NCI-H2107 treated with DMSO at 0.1 percent for 48 hours (cell line): ENCODE measurements around the gene CDH23.

Experiments used
- DNase-seq: peaks from one replicate; lab custom pipeline; 2025; ENCODE audit not compliant: unreplicated experiment; lab: John Stamatoyannopoulos, UW

Gene CDH23

DNA sequence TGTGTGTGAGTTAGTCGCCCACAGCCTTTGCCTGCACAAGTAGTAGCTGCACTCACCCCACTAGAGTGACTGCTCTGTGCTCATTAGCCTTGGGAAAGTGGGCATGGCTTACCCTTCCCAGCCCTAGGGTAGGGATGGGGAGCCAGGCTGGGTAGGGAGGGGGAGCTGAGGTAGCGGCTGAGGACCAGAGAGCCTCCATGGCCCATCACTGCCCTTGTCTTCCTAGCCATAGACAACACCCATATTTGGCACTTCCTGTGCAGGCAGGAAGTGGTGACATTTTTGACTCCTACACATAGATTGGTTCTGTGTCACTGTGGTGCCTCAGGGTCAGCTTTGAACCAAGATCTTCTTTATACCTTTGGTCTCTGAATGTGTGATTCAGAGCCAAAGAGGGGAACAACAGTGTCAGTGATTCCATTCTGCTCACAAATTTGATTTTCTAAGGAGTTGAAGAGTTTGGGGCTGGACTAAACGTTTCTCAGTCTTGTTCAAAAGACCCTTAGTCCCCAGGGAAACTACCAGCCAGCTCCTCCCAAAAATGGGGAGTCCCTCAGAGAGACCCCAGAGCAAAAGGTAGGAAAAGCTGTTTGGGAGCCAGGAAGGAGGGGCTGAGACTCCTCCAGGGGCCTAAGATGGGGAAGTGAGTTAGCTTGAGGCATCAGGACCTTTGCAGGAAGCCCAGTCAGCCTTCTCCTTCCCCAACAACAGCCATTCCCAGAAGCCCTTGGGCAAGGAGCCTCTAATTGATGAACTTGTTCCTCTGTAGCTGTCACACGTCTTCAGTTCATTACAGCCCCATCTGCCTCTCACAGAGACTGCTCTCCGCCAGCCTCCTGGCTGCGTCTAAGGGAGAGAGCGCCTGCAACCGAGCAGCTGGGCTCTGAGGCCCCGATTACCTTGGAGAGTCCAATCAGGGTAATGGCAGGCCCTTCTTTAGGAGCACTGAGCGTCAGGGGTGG, 135.0 kb downstream of the CDH23 start:
- no peak for DNase-seq

DNA sequence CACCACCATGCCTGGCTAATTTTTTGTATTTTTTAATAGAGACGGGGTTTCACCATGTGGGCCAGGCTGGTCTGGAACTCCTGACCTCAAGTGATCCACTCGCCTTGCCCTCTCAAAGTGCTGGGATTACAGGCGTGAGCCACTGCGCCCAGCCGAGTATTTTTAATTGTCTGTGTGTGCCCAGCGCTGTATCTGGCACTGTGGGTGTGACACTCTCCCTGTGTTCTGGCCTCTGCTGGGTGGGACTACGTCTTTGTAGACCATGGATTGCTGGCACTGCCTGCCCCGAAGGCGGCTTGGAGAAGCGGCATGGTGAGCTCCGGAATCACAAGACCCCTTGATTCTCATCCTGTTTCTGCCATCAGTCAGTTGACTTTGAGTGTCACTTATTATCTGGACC, 136.2 kb downstream of the CDH23 start:
- DNase-seq, result no peak

DNA sequence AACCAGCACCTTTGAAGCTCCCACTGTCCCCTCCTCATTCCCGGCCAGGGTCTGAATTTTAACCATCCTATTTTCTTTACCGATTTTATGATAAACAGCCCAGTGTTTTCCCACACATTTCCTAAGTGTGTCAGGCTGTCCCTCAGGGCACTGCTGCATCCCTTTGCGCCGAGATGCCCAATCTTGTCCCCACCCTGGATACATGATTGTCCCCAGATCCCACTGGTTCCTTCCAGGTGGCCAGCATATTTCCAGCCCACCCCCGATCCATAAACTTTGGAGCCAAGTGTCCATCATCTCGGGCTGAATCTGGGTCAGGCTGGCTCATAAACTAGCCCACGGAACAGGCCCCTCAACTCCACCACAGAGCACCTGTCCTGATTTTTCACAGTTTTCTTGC, 137.2 kb downstream of the CDH23 start:
- DNase-seq, result no peak

DNA sequence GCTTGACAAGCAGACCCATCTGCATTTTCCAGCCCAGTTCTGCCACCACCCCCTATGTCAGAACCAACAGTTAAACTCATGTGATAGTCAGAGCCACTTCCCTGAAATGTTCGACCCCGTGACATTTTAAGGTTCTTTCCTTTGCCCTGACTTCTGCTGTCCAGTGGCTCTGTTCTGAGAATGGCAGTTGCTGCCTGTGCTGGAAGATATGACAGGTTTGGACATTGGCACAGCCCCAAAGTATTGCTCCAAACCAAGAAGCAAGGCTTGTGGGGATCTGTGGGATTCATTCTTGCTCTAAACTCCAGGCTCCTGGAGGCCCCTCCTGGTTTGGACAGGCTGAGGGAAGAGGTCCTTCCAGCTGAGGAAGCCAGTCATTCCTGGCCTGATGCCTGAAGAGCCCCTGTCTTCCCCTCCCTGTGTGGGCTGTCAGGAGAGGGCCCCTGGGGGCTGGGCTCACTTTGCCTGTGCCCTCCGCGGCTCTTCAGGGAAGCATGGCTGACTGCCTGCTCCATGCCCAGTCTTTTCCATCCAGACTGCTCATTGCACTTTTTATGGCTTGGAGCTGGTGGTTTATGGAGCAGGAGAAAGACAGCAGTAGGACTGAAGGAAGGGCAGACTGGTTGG, 138.0 kb downstream of the CDH23 start:
- DNase-seq, result no peak

DNA sequence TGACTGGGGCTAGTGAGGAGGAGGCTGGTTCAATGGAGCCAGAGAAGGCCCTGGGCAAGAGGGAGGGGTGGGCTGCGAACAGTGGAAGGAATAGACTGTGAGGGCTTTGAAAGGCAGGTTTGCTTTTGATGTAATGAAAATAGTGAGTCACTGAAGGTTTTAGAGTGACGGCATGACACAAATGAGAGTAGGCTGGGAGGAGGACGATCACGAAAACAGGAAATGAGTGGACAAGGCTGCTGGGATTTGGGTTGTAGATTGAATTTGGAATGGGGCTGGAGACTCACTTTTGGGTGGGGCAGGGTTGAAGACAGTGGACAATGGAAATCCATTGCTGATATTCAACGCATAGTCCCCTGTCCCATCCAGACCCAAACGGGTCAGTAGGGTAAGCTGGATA, 139.6 kb downstream of the CDH23 start:
- DNase-seq, result no peak

DNA sequence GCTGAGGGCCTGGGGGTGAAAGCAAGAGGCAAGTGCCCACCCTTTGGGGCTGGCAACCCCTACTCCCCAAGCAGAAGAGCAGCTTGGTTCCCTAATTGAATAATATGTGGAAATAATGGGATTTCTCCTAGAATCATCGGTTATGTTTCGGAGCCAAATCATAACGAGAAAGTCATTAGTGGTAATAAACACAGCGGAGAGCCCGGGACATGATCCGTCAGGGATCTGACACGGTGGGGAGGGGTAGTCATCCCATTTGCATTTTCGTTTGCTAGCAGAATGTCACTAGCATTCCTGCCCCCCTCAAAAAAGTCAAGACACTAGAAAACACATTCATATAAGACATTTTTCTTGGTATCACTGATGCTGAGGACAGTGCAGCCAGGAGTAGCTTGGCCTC, 140.4 kb downstream of the CDH23 start:
- DNase-seq, result no peak

DNA sequence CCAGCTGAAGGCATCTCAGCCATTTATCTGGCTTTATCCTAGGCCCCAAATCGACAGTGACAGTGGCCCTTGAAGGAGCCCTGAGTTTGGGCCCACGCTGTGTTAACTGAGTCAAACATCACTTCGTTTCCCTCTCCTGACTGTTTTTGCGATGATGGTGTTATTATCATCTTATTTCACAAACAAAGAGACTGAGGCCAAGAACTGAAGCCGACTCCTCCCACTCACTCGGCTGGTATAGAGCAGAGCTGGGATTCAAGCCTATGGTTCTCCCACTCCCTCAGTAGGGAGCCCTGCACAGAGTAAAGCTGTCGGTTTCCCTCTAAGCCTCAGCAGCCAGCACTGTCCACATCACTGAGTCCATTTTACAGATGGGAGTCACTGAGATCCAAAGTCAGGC, 141.0 kb downstream of the CDH23 start:
- DNase-seq, result no peak

DNA sequence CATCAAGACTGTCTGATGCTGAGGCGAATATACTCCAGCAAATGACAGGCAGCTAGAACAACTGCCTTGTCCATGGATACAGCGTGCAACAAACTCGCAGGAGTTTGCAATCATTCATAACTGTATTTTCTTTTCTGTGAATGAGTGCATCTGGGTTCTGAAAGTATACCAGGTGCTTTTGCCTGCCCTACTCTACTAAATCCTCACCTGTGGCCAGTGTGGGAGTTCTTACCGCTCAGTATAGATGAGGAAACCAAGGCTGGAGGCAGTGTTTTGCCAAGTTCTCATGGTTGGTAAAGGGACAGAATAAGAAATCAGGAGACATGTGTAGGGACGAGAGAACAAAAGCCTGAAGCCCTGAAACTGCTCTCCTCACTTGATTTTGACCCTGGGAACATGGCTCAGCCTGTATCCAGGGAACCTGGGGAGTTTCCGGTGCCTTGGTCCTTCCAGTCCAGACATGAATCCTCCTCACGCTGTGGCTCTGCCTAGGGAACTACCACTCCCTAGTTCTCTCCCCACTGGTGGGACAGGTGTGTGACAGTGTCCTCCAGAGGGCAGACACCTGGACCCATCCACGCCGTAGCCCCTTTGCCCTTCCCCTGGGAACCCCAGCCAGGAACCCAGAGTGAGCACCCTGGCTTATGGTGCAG, 142.0 kb downstream of the CDH23 start:
- no peak for DNase-seq

DNA sequence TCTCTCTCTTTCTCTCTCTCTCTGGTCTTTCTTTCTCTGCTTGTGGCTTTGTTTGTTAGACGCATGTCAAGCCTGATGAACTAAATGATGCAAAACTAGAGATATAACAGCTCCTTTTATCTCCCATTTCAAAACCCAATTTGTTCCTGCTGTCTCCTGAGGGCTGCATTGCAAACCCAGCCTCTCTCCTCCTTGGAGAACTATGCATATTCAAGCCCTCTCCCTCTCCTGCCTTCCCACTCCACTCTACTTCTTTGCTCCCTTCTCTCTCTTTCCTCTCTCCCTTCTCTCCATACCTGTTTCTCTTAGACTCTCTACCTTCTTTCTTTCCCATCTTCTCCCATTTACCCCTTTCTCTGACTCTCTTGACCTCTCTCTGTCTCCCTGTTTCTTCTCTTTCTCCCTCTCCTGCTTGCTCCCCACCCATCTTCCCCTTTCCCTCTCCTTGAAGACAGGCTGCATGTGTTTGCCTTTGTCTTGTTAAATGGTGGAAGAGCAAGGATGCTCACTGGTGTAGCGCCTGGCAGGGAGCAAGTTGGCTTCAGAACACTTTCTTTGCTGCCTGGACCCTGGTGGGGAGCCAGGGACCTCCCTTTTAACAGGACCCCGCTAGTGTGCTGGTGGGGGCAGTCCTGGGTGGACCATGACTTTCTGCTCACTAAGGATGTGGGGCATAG, 142.9 kb downstream of the CDH23 start:
- no peak for DNase-seq

DNA sequence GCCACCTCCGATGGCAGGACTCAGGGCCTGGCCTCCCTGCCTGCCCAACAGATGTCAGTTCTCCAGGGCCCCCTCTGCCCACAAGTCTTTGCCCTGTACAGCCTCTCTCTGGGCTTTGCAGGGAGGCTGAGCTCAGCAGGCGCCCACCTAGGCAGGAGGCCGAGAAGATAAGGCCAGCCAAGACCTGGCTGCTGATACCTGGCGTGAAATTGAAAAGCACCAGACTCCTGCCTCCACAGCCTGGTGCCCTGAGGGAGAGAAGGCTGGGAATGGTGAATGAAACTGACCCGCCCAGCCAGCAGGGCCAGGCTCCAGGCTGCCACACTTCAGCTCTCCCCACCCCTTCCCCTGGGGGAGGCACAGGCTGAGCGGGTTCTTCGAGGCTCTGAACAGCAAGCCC, 145.8 kb downstream of the CDH23 start:
- DNase-seq, result no peak

DNA sequence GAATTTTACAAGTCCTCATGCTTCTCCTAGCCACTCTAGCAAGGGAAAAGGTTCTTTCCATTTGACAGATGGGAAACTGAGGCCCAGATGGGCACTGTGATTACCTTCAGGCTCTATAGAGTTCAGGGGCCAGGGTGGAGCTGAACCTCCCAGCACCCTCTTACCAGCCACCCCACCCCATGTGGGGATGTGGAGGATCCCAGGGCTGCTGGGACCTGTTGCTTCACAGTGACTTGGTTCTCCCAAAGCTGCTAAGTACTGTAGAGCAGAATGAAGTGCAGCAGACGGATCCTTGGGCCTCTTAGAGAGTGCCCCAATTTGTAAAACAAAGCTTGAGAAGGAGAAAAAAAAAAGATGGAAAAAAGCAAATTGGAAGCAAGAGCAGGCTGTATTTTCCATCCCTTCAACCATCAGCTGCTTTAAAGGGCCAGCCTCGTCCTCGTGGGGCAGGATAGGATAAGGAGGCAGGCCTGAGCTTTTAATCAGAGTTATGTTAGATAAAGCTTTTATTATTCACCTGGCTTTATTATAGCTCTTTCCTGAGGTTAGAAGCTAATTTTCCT, 147.0 kb downstream of the CDH23 start:
- no peak for DNase-seq

DNA sequence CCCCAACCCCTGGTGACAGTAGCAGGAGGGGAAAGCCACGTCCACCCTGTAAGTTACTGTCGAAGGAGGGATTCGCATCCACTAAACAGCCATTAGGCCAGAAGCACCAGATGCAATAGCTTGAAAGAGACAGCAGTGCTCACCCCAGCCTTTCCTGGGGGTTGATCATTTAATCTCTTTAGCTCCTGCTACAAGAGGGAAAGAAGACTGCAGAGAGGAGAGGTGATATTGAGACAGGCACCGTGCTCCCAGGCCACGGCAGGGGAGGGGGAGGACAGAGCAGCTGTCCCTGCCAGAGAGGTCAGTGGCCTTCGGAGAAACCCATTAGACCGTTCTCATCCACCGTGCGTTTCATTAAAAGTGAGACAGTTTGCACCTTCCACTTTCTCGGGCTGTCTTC, 148.3 kb downstream of the CDH23 start:
- DNase-seq, result no peak

DNA sequence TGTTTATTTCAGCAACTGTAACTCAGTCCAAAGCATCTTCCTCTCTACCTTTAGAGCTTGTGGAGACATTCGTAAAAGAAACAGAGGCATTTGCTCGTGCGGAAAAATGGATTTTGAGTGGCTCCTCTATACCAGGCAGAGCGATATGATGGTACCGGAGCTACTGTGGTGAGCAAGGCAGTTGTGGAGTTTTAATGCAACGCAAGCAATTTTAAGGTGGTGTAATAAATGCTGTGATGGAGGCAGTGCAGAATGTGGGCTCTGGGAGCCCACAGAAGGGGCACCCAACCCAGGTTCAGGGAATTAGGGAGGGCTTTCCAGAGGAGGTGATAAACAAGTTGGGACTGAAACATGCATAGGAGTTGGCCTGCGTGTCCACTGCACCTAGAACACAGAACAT, 149.5 kb downstream of the CDH23 start:
- no peak for DNase-seq

DNA sequence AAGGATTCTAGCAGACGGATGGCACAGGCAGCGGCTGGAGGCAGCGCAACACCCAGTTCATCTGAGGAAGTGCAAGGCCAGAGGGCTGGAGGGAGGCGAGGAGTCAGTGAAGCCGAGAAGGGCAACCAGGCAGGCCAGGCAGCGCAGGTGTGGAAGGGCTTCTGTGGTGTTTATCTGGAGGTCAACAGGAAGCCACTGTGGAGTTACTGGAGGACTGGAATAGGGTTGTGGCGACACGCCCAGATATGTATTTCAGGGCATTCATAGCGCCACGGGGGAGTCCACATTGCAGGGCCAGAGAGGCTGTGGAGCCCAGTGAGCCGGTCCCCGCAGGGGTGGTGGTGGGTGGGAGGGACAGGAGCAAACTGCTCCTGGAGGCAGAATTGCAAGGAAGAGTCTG, 150.6 kb downstream of the CDH23 start:
- no peak for DNase-seq

DNA sequence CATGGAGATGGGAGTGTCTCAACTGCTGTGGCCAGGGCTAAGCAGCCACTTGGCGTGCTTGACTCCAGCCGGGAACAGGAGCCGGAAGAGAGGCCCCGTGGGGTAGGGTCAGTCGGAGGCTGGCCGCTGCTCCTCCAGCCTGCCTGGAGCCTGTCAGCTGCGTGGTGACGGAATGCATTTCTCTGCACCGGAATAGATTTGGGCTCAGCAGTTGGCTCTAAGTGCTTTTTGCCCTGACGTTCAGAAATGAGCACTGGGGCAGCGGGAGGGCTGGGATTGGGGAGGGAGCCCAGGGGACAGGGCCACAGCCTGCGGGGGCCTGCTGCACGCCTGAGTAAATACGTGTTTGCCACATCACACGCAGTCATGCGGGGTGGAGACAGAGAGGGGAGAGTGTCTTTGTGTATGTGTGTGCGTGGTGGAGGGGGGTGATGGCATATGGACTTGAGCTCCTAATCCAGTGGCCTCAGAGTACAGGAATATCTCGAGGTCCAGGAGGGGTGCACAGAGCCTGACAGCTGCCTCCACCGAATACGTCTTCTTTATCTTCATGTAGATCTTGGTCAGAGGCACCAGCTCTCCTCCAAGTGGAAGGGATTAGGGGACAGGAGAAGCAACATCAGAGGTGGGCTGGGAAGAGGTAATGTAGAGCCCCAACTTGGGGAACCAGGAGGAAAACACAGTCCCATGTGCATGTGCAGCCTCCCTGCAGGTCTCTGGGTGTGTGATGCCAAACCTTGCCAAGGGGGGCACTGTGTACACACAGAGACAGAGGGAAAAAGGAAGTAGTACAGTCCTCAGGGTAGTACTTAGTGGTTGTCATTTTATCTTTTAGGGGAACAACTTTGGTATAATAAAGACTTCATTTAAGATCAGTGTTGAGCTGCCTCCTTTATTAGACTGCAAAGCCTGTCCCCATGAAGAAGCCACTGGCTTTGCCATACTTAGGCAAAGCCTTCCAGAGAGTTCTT, 151.4 kb downstream of the CDH23 start:
- DNase-seq, result no peak

DNA sequence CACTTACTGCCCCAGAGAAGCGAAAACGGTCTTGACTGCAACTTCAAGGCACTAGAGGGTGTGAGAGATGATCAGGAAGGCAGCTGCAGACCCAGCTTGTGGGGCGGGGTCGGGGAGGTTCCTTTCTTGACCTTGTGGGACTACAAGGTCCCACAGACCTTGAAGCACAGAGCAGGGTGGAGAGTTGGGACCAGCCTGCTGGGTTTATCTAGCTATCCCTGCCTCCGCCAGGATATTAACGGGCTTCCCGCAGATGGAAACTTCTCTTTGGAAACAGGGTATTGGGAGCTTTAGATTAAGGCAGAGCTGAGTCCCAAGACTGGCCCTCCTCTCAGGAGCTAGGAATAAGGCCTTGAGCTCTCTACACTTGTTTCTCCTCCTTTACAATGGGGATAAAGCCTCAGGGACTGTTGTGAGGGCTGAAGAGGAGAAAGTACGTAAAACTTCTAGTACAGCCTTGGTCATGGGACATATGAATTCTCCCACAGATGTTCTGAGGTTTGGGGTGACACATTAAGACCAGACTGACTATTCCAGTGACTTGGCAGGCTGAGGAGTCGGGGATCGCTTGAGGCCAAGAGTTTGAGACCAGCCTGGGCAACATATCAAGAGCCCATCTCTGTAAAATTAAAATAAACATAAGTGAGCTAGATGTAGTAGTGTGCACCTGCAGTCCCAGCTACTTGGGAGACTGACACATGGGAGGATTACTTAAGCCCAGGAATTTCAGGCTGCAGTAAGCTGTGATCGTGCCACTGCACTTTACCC, 153.2 kb downstream of the CDH23 start:
- no peak for DNase-seq

DNA sequence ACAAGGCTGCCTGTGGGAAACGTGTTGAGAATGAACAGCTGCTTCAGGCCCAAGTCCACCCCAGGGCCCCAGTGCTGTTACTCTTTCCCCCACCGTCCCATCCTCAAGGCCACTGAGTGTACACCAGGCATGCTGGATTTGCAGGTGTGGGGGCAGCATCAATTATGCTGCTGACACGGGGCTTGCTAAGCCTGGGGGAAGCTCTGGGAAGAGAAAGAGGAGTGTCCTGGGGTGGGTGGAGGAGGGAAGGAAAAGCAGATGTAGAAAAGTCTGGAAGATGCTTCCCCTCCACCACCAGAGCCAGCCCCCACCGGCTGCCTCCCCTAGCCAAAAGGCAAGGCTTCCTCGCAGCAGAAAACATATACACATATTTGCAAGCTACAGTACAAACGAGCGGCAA, 153.9 kb downstream of the CDH23 start:
- no peak for DNase-seq

DNA sequence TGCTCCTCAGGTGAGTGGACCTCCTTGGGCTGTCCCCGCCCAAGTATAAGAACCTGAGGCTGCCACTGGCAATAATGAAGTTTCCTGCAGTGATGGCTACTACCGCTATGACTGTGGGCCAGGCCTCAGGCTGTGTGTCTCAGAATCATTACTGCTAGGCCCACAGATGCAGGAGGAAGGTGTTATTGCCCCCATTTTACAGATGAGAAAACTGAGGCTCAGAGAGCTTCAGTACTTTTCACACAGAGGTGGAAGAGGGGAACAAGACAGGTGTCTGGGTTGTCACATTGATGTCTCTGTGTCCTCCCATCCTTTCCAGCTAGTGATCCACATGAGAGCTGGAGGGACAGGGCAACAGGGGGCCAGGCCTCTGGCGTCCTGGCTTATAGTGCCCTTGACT, 155.2 kb downstream of the CDH23 start:
- no peak for DNase-seq

DNA sequence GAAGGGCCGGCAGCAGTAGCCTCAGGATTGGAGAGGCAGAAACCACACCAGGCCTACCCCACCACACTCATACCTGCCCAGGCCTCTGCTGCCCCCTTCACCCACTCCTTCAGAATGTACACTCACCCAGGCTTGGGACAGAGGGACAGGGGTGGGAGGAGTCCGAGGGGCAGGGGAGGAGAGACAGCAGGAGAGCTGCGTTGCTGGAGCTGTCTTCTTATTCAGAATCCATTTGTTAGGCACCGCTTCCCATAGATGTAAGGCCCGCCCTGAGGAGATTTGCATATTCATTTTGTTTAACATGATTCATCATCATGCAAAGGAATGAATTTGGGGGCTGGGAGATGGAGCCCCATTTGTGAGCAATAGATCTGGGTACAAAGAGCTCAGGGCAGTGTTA, 156.7 kb downstream of the CDH23 start:
- DNase-seq, result no peak
